HT-29 (cell line): ENCODE measurements around the gene EMC8. TPM values are rescaled to one million over a fixed set of nuclear protein-coding genes. Genes with fewer than 3 reads are reported as not detected.

Source experiments
- DNase-seq: peaks from one replicate; pipeline ENCODE4 v3.0.0-alpha.2; 2015; ENCODE audit warnings: low spot score
- small RNA-seq: library from RNA; depleted of rRNA; stranded (forward); fragments of <200 nt; gene quantifications from one replicate; pipeline ENCODE3, GENCODE V24; 2014
- total RNA-seq: library from RNA; depleted of rRNA; stranded (reverse); fragments of >200 nt; shearing (Covaris generic); gene quantifications from 2 replicates; pipeline ENCODE4 v1.2.3, GENCODE V29; 2014; rRNA removed

The EMC8 gene
- total RNA-seq, 1 experiment from 2014 or later = 98.2 TPM

DNA sequence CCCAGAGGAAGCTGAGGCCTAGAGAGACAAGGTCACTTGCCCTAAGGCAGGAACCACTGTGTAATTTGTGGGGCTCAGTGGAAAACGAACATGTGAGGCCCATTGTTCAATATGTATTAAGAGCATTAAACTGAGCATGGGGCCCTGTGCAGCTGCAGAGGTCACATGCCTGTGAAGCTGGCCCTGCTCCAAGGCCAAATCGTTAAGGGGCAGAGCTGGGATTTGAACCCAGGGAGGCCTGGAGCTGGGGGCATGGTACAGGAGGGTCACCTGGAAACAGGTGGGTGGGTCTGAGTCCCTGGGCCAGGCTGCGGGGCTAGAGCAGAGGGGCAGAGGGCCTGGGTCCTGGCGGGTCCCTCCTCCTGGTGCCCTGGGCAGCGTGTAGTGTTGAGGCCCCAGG is 68.2 kb downstream of the EMC8 start:
- DNase-seq = no peak

GRCh38 chr16:85730186-85730465 is 69.2 kb downstream of the EMC8 start:
- no peak for DNase-seq

GRCh38 chr16:85729452-85730185 is 69.7 kb downstream of the EMC8 start:
- no peak for DNase-seq

DNA sequence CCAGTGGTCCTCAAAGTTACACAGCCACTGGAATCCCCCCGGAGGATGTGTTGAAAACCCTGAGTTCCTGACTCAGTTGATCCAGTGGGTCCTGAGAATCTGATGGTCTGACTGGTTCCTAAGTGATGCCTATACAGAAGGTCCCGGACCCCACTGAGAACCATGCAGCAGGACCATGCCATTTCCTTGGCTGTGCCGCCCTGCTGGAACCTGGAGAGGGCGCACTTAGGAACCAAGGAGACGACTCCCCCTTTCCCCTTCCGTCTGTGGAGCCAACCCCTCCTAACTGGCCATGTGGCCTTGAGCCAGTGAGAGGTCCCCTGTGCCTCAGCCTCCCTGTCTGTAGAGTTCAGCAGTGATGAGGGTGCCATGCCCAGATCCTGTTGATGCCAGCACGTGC is 70.5 kb downstream of the EMC8 start:
- DNase-seq = no peak

Small RNA genes within 50 kb of the gene (small RNA-seq; reads per million reads assigned to genes)
- gene RNU1-103P = not detected

Other genes with a start within 250 kb of the EMC8 start
- 81.1 and 84.7 TPM in 2 replicates for gene GSE1, start 186.2 kb downstream of the EMC8 start, total RNA-seq
- gene GINS2, start 110.6 kb downstream of the EMC8 start, total RNA-seq = 22.8 and 23.4 TPM in 2 replicates
- gene C16orf74, start 48.4 kb downstream of the EMC8 start, total RNA-seq = 84.9 and 92.0 TPM in 2 replicates
- gene COX4I1, start 151 bp upstream of the EMC8 start, total RNA-seq = 443 and 485 TPM in 2 replicates
- 0.23 TPM in 1 of 2 replicates, not detected in the other for gene IRF8, start 99.6 kb upstream of the EMC8 start, total RNA-seq